A549 (cell line): ENCODE data around the gene MAN2C1. TPM values are rescaled to one million over a fixed set of nuclear protein-coding genes. Genes with fewer than 3 reads are reported as not detected.
"Not testable (repeated sequence)": the region's sequence is repeated elsewhere in the genome, so short reads cannot be mapped to it uniquely, and the experiment has no call there.

Experiments used
- ATAC-seq, 2 experiments: fragments of 200-7000 bp in 1 of 2; fragments of >200 bp in 1 of 2; cut with Nextera tagmentation in 1 of 2; cut with Tn5 transposase in 1 of 2; 3 replicates each; pipeline versions ENCODE4 v1.8.0 to v1.9.1; 2018 to 2020; ENCODE audit warnings: mild to moderate bottlenecking in 1 of 2, moderate library complexity in 1 of 2
- CTCF ChIA-PET: fragments of 300-600 bp; sonication (Branson Sonifier 250); formaldehyde crosslinking; extraction: SDS; loops from one replicate; lab custom pipeline; 2021; ENCODE audit warnings: antibody characterized with exemption, inconsistent platforms; lab: Yijun Ruan, JAX
- POLR2A ChIA-PET: fragments of 350-600 bp; formaldehyde crosslinking; extraction: SDS; loops from one replicate; lab custom pipeline; 2021; ENCODE audit warnings: antibody characterized with exemption, inconsistent platforms; lab: Yijun Ruan, JAX
- DNase-seq, 2 experiments: peaks; one replicate each; pipeline versions ENCODE4 v3.0.0 to v3.0.0-alpha.2; 2011 to 2016; ENCODE audit warnings: low read depth in 1 of 2, low spot score in 1 of 2
- FAIRE-seq: peaks from 2 replicates; lab custom pipeline; 2011; peaks lifted over from hg19 to GRCh38; lab: Jason Lieb, UNC
- H3K27ac ChIP-seq, 2 experiments: fragments of >200 bp; sonication (Bioruptor Twin); formaldehyde crosslinking; 3 replicates each; pipeline ENCODE4 v1.5.1; 2016 to 2017
- H3K4me1 ChIP-seq: fragments of >200 bp; sonication (Bioruptor Twin); formaldehyde crosslinking; 3 replicates; pipeline ENCODE4 v1.6.1; 2016
- H3K4me2 ChIP-seq: fragments of >200 bp; sonication (Bioruptor Twin); formaldehyde crosslinking; 3 replicates; pipeline ENCODE4 v1.6.1; 2016
- H3K4me3 ChIP-seq: fragments of >200 bp; sonication (Bioruptor Twin); formaldehyde crosslinking; 3 replicates; pipeline ENCODE4 v1.5.1; 2016
- H3K9me3 ChIP-seq: fragments of >200 bp; sonication (Bioruptor Twin); formaldehyde crosslinking; 3 replicates; pipeline ENCODE4 v1.6.1; 2016
- CBX2 ChIP-seq: fragments of 200-600 bp; sonication (generic); IDR thresholded peaks from 2 replicates; pipeline ENCODE4 v1.6.1; 2016; ENCODE audit warnings: low read depth, mild to moderate bottlenecking, borderline replicate concordance
- CBX8 ChIP-seq: fragments of 200-600 bp; sonication (generic); IDR thresholded peaks from 2 replicates; pipeline ENCODE4 v1.6.1; 2016
- FOSB ChIP-seq: fragments of 250-450 bp; sonication (Bioruptor Pico); IDR thresholded peaks from 2 replicates; pipeline ENCODE4 v1.5.0; 2020; ENCODE audit warnings: mild to moderate bottlenecking, moderate library complexity
- HDAC2 ChIP-seq: fragments of 200-600 bp; sonication (generic); IDR thresholded peaks from 2 replicates; pipeline ENCODE4 v1.6.1; 2016
- HOXB5 ChIP-seq: fragments of 250-450 bp; sonication (Bioruptor Pico); IDR thresholded peaks from 2 replicates; pipeline ENCODE4 v1.5.0; 2020; ENCODE audit warnings: mild to moderate bottlenecking, moderate library complexity
- JUN ChIP-seq, 2 experiments: fragments of >200 bp; sonication (Bioruptor Twin); formaldehyde crosslinking; IDR thresholded peaks; 2 replicates in 1 of 2; 3 replicates in 1 of 2; pipeline ENCODE4 v1.6.1; 2016 to 2017
- KDM1A ChIP-seq: fragments of 200-600 bp; sonication (generic); IDR thresholded peaks from 2 replicates; pipeline ENCODE4 v1.6.1; 2016; ENCODE audit warnings: low read depth, mild to moderate bottlenecking
- NR3C1 ChIP-seq: fragments of >200 bp; sonication (Bioruptor Twin); formaldehyde crosslinking; IDR thresholded peaks from 3 replicates; pipeline ENCODE4 v1.6.1; 2017
- RFX5 ChIP-seq: fragments of 450-650 bp; IDR thresholded peaks from 2 replicates; pipeline ENCODE4 v1.7.1; 2014; ENCODE audit warnings: antibody characterized with exemption, mild to moderate bottlenecking, moderate library complexity
- SMC3 ChIP-seq: fragments of >200 bp; sonication (Bioruptor Twin); formaldehyde crosslinking; IDR thresholded peaks from 3 replicates; pipeline ENCODE4 v1.6.1; 2018; ENCODE audit warnings: inconsistent platforms
- TFCP2L1 ChIP-seq: fragments of 250-450 bp; sonication (Bioruptor Pico); IDR thresholded peaks from 2 replicates; pipeline ENCODE4 v1.5.0; 2021; ENCODE audit warnings: mild to moderate bottlenecking
- TP53 ChIP-seq: fragments of 250-450 bp; sonication (Bioruptor Pico); IDR thresholded peaks from 2 replicates; pipeline ENCODE4 v1.5.0; 2021; ENCODE audit warnings: mild to moderate bottlenecking, moderate library complexity
- ZFP36 ChIP-seq: fragments of 450-650 bp; IDR thresholded peaks from 2 replicates; pipeline ENCODE4 v1.6.1; 2014; ENCODE audit warnings: borderline replicate concordance; ENCODE audit not compliant: partially characterized antibody
- WGBS: methylation state at CpG from one replicate; pipeline ENCODE4 v1.1.6; 2017; ENCODE audit errors: missing lambda C conversion rate; 5-methylcytosine and 5-hydroxymethylcytosine counted together
- polyA plus RNA-seq, 4 experiments: library from polyadenylated mRNA; depleted of rRNA in 3 of 4; stranded (reverse); fragments of >200 nt; fragmentation: RNase III in 1 of 4; extraction: RNeasy Plus Mini Kit Qiagen cat#74134 plus additional on column Dnase treatment in 1 of 4; gene quantifications; 2 replicates in 3 of 4; 3 replicates in 1 of 4; pipeline ENCODE4 v1.2.3, GENCODE V29; 2011 to 2017
- TF ChIP-seq, protein P1 (sequence below): fragments of >200 bp; sonication (Bioruptor Twin); formaldehyde crosslinking; IDR thresholded peaks from 3 replicates; pipeline ENCODE4 v1.5.1; 2016
- TF ChIP-seq, protein P2 (sequence below): fragments of 250-450 bp; sonication (Bioruptor Pico); IDR thresholded peaks from 2 replicates; pipeline ENCODE4 v1.5.0; 2021; ENCODE audit warnings: mild to moderate bottlenecking, moderate library complexity, borderline replicate concordance
- TF ChIP-seq, protein P3 (sequence below): fragments of >200 bp; sonication (Bioruptor Twin); formaldehyde crosslinking; IDR thresholded peaks from 3 replicates; pipeline ENCODE4 v1.6.1; 2016

Gene MAN2C1
- polyA plus RNA-seq, 2 of the 4 experiments (the other 2 are of a cell fraction), result 47.7 to 117 TPM

DNA sequence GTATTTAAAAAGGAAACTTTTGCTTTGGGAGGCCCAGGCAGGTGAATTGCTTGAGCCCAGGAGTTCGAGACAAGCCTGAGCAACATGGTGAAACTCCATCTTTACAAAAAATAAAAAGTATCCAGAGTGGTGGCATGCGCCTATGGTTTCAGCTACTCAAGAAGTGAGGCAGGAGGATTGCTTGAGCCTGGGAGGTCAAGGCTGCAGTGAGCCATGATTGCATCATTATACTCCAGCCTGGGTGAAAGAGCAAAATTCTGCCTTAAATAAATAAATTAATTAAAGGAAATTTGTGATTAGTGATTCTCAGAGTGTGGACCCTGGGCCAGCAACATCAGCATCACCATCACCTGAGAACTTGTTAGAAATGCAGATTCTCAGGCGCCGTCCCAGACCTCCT lies 42.5 kb downstream of the MAN2C1 start:
- H3K4me2 ChIP-seq, result no peak overlapping the region
- no peak for FAIRE-seq
- no peak for TF ChIP-seq CBX8
- no peaks in the 10 kb centered on the region for H3K9me3 ChIP-seq
- WGBS, result 75% methylated on average over 4 of the region's 4 CpGs
- no peaks in the 10 kb centered on the region for H3K4me1 ChIP-seq
- DNase-seq, result no peak
- ChIA-PET POLR2A (no interaction called here), CTCF (interaction anchor here (1.1 kb wide), 1 partner anchor 18 kb away, joined by 3 read pairs; no protein-coding TSS in a partner anchor)
- no peak overlapping the region for H3K27ac ChIP-seq
- H3K4me3 ChIP-seq, result no peak overlapping the region
- ATAC-seq, result no peak

DNA sequence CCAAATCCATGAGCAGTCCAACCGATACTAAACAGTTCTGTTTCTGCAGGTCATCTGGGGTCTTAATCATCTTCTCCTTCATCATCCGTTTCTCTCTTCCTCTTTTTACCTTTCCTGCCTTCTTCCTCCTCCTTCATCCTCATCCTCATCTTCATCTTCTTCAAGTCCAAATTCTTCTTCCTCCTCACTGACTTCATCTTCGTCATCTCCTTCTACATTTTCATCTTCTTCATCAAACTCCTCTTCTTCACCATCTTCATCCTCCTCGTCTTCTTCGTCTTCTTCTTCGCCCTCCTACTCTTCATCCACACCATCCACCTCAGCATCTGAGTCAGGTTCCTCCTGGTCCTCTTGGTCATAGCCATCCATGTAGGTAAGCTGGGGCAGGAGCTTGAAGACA lies 46.7 kb downstream of the MAN2C1 start:
- 74% methylated on average over 6 of the region's 6 CpGs for WGBS
- Histone ChIP-seq H3K9me3 (no peaks in the 10 kb centered on the region), H3K27ac (no peak overlapping the region), H3K4me2 (no peak overlapping the region), H3K4me1 (no peaks in the 10 kb centered on the region), H3K4me3 (no peak overlapping the region)
- ATAC-seq, result no peak
- FAIRE-seq, result no peak
- TF ChIP-seq TP53 (CRISPR knock-in tag) (no peak), FOSB (CRISPR knock-in tag) (no peak), CBX2 (no peak), RFX5 (no peak), HOXB5 (no peak), SMC3 (no peak), HDAC2 (no peak), ZFP36 (no peak), NR3C1 (no peak), JUN (IDR thresholded peaks at IDR 0.05) (no peak), TFCP2L1 (CRISPR knock-in tag) (no peak), KDM1A (no peak)
- TF ChIP-seq, protein P1, sequence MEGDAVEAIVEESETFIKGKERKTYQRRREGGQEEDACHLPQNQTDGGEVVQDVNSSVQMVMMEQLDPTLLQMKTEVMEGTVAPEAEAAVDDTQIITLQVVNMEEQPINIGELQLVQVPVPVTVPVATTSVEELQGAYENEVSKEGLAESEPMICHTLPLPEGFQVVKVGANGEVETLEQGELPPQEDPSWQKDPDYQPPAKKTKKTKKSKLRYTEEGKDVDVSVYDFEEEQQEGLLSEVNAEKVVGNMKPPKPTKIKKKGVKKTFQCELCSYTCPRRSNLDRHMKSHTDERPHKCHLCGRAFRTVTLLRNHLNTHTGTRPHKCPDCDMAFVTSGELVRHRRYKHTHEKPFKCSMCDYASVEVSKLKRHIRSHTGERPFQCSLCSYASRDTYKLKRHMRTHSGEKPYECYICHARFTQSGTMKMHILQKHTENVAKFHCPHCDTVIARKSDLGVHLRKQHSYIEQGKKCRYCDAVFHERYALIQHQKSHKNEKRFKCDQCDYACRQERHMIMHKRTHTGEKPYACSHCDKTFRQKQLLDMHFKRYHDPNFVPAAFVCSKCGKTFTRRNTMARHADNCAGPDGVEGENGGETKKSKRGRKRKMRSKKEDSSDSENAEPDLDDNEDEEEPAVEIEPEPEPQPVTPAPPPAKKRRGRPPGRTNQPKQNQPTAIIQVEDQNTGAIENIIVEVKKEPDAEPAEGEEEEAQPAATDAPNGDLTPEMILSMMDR, result no peak
- TF ChIP-seq, protein P2, sequence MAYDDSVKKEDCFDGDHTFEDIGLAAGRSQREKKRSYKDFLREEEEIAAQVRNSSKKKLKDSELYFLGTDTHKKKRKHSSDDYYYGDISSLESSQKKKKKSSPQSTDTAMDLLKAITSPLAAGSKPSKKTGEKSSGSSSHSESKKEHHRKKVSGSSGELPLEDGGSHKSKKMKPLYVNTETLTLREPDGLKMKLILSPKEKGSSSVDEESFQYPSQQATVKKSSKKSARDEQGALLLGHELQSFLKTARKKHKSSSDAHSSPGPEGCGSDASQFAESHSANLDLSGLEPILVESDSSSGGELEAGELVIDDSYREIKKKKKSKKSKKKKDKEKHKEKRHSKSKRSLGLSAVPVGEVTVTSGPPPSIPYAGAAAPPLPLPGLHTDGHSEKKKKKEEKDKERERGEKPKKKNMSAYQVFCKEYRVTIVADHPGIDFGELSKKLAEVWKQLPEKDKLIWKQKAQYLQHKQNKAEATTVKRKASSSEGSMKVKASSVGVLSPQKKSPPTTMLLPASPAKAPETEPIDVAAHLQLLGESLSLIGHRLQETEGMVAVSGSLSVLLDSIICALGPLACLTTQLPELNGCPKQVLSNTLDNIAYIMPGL (CRISPR knock-in tag), result no peak
- TF ChIP-seq, protein P3, sequence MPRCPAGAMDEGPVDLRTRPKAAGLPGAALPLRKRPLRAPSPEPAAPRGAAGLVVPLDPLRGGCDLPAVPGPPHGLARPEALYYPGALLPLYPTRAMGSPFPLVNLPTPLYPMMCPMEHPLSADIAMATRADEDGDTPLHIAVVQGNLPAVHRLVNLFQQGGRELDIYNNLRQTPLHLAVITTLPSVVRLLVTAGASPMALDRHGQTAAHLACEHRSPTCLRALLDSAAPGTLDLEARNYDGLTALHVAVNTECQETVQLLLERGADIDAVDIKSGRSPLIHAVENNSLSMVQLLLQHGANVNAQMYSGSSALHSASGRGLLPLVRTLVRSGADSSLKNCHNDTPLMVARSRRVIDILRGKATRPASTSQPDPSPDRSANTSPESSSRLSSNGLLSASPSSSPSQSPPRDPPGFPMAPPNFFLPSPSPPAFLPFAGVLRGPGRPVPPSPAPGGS, result no peak
- TF ChIP-seq, all 56 proteins: peak for 0
- ChIA-PET CTCF (interaction anchor here (1.4 to 2.2 kb wide), 4 partner anchors 14 to 292 kb away, joined by 3 to 9 read pairs (median 4); no protein-coding TSS in a partner anchor), POLR2A (no interaction called here)
- no peak for DNase-seq

DNA sequence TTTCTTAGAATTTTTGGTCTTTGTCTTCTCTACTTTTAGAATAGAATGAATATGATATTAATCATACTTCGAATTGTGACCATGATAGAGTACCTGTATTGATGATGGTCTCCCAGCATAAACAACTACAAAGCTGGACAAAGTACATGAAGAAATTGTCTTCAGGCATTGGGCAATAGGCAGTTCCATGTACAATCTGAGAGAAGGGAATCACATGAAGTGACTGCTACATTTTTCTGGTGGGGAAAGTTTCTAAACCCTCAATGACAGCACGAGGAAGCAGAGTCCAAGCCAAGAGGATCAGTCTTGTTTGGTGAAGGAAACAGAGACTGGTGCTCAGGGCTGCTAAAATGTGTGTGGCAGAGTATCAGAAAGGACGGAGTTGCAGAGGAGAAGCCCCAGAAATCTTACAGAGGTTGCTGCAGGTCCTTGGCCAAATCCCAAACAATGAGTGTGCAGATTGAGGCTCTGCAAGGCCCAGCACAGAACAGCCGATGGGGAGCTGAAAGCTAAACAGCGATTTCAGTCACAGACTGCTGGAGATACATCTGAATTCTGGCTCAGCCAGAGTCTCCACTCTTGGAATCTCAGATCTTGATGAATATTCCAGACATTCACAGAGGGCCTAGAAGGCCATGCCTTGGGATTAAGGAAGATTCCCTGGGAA lies 49.0 kb downstream of the MAN2C1 start:
- H3K4me3 ChIP-seq, H3K27ac ChIP-seq, POLR2A ChIA-PET, H3K9me3 ChIP-seq, ATAC-seq, H3K4me1 ChIP-seq, FAIRE-seq, H3K4me2 ChIP-seq, DNase-seq: not testable (repeated sequence)
- CTCF ChIA-PET, result interaction anchor here (0.9 to 1.5 kb wide), 3 partner anchors 10 to 12 kb away, joined by 3 to 4 read pairs (median 4); no protein-coding TSS in a partner anchor
- WGBS, result 56% methylated on average over 5 of the region's 5 CpGs
